K562 (cell line): ENCODE data around the gene SEC61A1. TPM values are rescaled to one million over a fixed set of nuclear protein-coding genes. Genes with fewer than 3 reads are reported as not detected.
A peak's percentile ranks its signal among the peaks of the same experiment; 100 is the strongest.

Experiments
- GABPA ChIP-seq: fragments of 200-800 bp; sonication (Bioruptor generic); conservative IDR thresholded peaks from 2 replicates; pipeline ENCODE4 v1.6.1; 2016; ENCODE audit warnings: low read depth, missing genetic modification characterization, missing compliant biosample characterization
- MYNN ChIP-seq, 2 experiments: sonication (generic); formaldehyde crosslinking in 1 of 2; IDR thresholded peaks; 2 replicates each; pipeline versions ENCODE4 v1.5.0 to v1.6.1; 2016 to 2020; ENCODE audit warnings: antibody characterized with exemption in 1 of 2, missing genetic modification reagents in 1 of 2
- NR2C1 ChIP-seq, 2 experiments: fragments of 450-650 bp; IDR thresholded peaks; 2 replicates each; pipeline ENCODE4 v1.6.1; 2017; ENCODE audit warnings: mild to moderate bottlenecking in 2 of 2, antibody characterized with exemption in 1 of 2, inconsistent platforms in 1 of 2, missing compliant biosample characterization in 1 of 2, missing genetic modification characterization in 1 of 2
- POLR2AphosphoS2 ChIP-seq: IDR thresholded peaks from 2 replicates; pipeline ENCODE4 v1.6.1; 2012; ENCODE audit warnings: low read length, improper control_type of control experiment
- POU5F1 ChIP-seq: fragments of 150-350 bp; IDR thresholded peaks from 2 replicates; pipeline ENCODE4 v1.6.1; 2014; ENCODE audit warnings: borderline replicate concordance, low read length, low read depth, mild to moderate bottlenecking; ENCODE audit not compliant: partially characterized antibody
- RBBP5 ChIP-seq: fragments of 200-600 bp; sonication (generic); IDR thresholded peaks from 2 replicates; pipeline ENCODE4 v1.6.1; 2012; ENCODE audit warnings: borderline replicate concordance, mild to moderate bottlenecking, low read length, control low read depth, inconsistent platforms; ENCODE audit not compliant: insufficient read depth, poor library complexity, severe bottlenecking
- SAP30 ChIP-seq: fragments of 200-600 bp; sonication (generic); IDR thresholded peaks from 2 replicates; pipeline ENCODE4 v1.6.1; 2012; ENCODE audit warnings: borderline replicate concordance, low read depth, mild to moderate bottlenecking, moderate library complexity, low read length, control low read depth, inconsistent platforms; ENCODE audit not compliant: insufficient read depth, poor library complexity, severe bottlenecking
- TARDBP ChIP-seq: fragments of 450-650 bp; IDR thresholded peaks from 2 replicates; pipeline ENCODE4 v1.6.1; 2016
- ZC3H4 ChIP-seq: sonication (generic); formaldehyde crosslinking; IDR thresholded peaks from 2 replicates; pipeline ENCODE4 v1.9.0; 2021; ENCODE audit warnings: missing genetic modification reagents, borderline replicate concordance
- ZEB2 ChIP-seq: fragments of 450-650 bp; IDR thresholded peaks from 2 replicates; pipeline ENCODE4 v1.6.1; 2016
- ZNF41 ChIP-seq: fragments of 250-450 bp; sonication (Bioruptor Pico); conservative IDR thresholded peaks from 2 replicates; pipeline ENCODE4 v1.4.0; 2020; ENCODE audit warnings: mild to moderate bottlenecking
- polyA plus RNA-seq, 8 experiments: library from polyadenylated mRNA; depleted of rRNA in 4 of 8; stranded (reverse) in 5 of 8; unstranded in 3 of 8; fragments of >200 nt; fragmentation: Nextera tagmentation in 2 of 8; fragmentation: Illumina TruSeq in 1 of 8; extraction: Ambion mirVana in 2 of 8; extraction: Trizol in 1 of 8; gene quantifications; 2 replicates each; pipeline versions ENCODE4 v1.2.1 to v1.2.3, GENCODE V29; 2011 to 2014; ENCODE audit warnings: inconsistent platforms in 1 of 8, missing spikeins in 1 of 8
- total RNA-seq, 7 experiments: library from RNA; depleted of rRNA in 6 of 7; stranded (reverse); fragments of >200 nt in 6 of 7; fragmentation: Illumina TruSeq in 2 of 7; extraction: Trizol in 2 of 7; gene quantifications; 2 replicates each; pipeline versions ENCODE4 v1.2.1 to v1.2.3, GENCODE V29; 2011 to 2021; ENCODE audit warnings: low replicate concordance in 1 of 7
- TF ChIP-seq, protein P1 (sequence below), 2 experiments: fragments of 450-650 bp; formaldehyde crosslinking in 1 of 2; IDR thresholded peaks; 2 replicates each; pipeline versions ENCODE4 v1.4.0 to v1.6.1; 2014 to 2020; ENCODE audit warnings: mild to moderate bottlenecking in 2 of 2, borderline replicate concordance in 1 of 2, low read depth in 1 of 2
- TF ChIP-seq, protein P2 (sequence below): sonication (generic); formaldehyde crosslinking; IDR thresholded peaks from 2 replicates; pipeline ENCODE4 v1.8.1; 2022; ENCODE audit warnings: missing genetic modification reagents
- TF ChIP-seq, protein P3 (sequence below), 2 experiments: fragments of 250-450 bp in 1 of 2; fragments of 450-650 bp in 1 of 2; sonication (Bioruptor Pico) in 1 of 2; IDR thresholded peaks; 2 replicates each; pipeline versions ENCODE4 v1.6.1 to v1.8.0; 2016 to 2021; ENCODE audit warnings: mild to moderate bottlenecking in 2 of 2, moderate library complexity in 2 of 2, missing compliant biosample characterization in 1 of 2, missing genetic modification characterization in 1 of 2

SEC61A1 gene
- total and polyA plus RNA-seq, 9 of the 15 experiments (the other 6 are each of a cell fraction or from before 2014, with no cell fraction given), result 1.9 to 140 (median 79.1) TPM

DNA sequence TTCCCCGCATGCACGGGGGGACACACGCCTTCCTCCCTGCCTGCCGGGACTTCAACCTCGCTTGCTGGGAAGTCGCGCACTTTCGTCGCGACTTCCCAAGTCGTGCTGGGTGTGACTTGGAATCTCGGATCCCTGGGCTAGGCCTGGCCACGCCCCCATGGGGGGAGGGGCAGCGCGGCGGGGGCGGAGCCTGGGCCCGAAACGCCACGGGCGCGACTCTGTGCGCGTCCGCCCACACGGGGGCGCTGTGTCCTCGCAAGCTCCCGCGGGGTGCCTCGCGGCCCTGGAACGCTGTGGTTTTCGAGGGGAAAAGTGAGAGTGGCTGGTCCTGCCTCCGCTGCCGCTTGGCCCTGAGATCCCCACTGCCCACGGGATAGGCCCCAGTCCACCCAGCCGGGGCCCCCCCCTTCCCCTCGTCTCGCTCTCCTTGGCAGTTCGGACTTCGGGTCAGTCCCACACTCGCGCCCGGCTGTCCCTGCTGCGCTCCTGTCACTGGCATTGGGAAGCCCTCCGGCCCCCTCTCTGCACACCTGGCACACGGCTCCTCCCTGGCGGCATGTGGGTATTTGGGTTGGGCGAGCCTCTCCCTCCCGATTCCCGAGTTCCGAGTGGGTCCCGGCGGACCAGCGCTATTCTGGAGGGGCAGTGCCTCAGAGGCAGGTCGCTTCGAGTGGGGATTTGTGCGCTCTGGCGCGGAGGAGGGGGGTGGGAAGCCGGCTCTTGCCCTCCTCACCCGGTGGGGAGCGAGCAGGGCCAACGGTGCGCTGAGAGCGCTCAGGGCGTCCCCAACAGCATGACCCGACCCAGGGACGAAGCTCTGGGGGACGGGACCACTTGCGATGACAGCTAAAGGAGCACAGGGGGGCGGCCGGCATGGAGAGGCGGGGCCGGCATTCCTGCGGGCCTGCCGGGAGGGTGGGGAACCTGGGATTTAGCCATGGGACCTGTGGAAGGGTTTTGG, 23.6 kb downstream of the SEC61A1 start (continued):
- TF ChIP-seq, protein P1, sequence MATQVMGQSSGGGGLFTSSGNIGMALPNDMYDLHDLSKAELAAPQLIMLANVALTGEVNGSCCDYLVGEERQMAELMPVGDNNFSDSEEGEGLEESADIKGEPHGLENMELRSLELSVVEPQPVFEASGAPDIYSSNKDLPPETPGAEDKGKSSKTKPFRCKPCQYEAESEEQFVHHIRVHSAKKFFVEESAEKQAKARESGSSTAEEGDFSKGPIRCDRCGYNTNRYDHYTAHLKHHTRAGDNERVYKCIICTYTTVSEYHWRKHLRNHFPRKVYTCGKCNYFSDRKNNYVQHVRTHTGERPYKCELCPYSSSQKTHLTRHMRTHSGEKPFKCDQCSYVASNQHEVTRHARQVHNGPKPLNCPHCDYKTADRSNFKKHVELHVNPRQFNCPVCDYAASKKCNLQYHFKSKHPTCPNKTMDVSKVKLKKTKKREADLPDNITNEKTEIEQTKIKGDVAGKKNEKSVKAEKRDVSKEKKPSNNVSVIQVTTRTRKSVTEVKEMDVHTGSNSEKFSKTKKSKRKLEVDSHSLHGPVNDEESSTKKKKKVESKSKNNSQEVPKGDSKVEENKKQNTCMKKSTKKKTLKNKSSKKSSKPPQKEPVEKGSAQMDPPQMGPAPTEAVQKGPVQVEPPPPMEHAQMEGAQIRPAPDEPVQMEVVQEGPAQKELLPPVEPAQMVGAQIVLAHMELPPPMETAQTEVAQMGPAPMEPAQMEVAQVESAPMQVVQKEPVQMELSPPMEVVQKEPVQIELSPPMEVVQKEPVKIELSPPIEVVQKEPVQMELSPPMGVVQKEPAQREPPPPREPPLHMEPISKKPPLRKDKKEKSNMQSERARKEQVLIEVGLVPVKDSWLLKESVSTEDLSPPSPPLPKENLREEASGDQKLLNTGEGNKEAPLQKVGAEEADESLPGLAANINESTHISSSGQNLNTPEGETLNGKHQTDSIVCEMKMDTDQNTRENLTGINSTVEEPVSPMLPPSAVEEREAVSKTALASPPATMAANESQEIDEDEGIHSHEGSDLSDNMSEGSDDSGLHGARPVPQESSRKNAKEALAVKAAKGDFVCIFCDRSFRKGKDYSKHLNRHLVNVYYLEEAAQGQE (IDR thresholded peaks at IDR 0.05; ENCODE audit: borderline replicate concordance), result peak; percentile 63; the same call in 1 of the 2 replicates
- TF ChIP-seq, protein P1 (CRISPR knock-in tag; IDR thresholded peaks at IDR 0.05; ENCODE audit: low read depth), result 0 out of 2 replicates have a peak, but pooled peaks have one; percentile 35
- TF ChIP-seq ZEB2, result no peak
- TF ChIP-seq ZC3H4, result no peak
- no peak for TF ChIP-seq MYNN (IDR thresholded peaks at IDR 0.05)
- TF ChIP-seq MYNN (CRISPR knock-in tag; IDR thresholded peaks at IDR 0.05), result no peak
- TF ChIP-seq TARDBP, result 0 out of 2 replicates have a peak, but pooled peaks have one; percentile 38
- TF ChIP-seq ZNF41 (CRISPR knock-in tag), result no peak
- no peak for TF ChIP-seq GABPA (tag)
- no peak for TF ChIP-seq RBBP5
- TF ChIP-seq POU5F1, result no peak
- TF ChIP-seq NR2C1 (IDR thresholded peaks at IDR 0.05), result no peak
- no peak for TF ChIP-seq NR2C1 (tag; IDR thresholded peaks at IDR 0.05)
- TF ChIP-seq, protein P2, sequence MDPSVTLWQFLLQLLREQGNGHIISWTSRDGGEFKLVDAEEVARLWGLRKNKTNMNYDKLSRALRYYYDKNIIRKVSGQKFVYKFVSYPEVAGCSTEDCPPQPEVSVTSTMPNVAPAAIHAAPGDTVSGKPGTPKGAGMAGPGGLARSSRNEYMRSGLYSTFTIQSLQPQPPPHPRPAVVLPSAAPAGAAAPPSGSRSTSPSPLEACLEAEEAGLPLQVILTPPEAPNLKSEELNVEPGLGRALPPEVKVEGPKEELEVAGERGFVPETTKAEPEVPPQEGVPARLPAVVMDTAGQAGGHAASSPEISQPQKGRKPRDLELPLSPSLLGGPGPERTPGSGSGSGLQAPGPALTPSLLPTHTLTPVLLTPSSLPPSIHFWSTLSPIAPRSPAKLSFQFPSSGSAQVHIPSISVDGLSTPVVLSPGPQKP (CRISPR knock-in tag), result no peak
- TF ChIP-seq, protein P3, sequence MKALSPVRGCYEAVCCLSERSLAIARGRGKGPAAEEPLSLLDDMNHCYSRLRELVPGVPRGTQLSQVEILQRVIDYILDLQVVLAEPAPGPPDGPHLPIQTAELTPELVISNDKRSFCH (CRISPR knock-in tag; IDR thresholded peaks at IDR 0.05), result no peak
- TF ChIP-seq, protein P3 (tag; IDR thresholded peaks at IDR 0.05), result no peak
- TF ChIP-seq POLR2AphosphoS2, result no peak
- no peak for TF ChIP-seq SAP30
